Lung (tissue), 12 donors: ENCODE measurements around the gene TRIM66. TPM values are rescaled to one million over a fixed set of nuclear protein-coding genes. Genes with fewer than 3 reads are reported as not detected.

Source experiments
- ATAC-seq: fragments of 200-7000 bp; cut with Tn5 transposase; one replicate; pipeline ENCODE4 v1.9.1; 2020; ENCODE audit warnings: moderate number of reproducible peaks; ENCODE audit not compliant: insufficient read depth, low FRiP score
- DNase-seq, 3 donors: peaks; one replicate each; pipeline ENCODE4 v3.0.0-alpha.2; 2013 to 2017
- H3K27ac ChIP-seq, 2 donors: one replicate each; pipeline ENCODE4 v1.5.1; 2013; ENCODE audit warnings: mild to moderate bottlenecking in 2 of 2, moderate library complexity in 2 of 2, control low read depth in 1 of 2, inconsistent platforms in 1 of 2, low read depth in 1 of 2, low read length in 1 of 2
- H3K27me3 ChIP-seq, 3 donors: one replicate each; pipeline ENCODE4 v1.5.1; 2013; ENCODE audit warnings: low read length in 2 of 3; ENCODE audit not compliant: control insufficient read depth in 3 of 3, insufficient read depth in 3 of 3
- H3K36me3 ChIP-seq, 4 donors: one replicate each; pipeline ENCODE4 v1.5.1; 2013; ENCODE audit warnings: low read length in 4 of 4, mild to moderate bottlenecking in 1 of 4, moderate library complexity in 1 of 4; ENCODE audit not compliant: control insufficient read depth in 4 of 4, insufficient read depth in 4 of 4
- H3K4me1 ChIP-seq, 5 donors: one replicate each; pipeline ENCODE4 v1.5.1; 2013; ENCODE audit warnings: low read length in 5 of 5, mild to moderate bottlenecking in 2 of 5, moderate library complexity in 1 of 5; ENCODE audit not compliant: control insufficient read depth in 5 of 5, insufficient read depth in 5 of 5
- H3K4me3 ChIP-seq: one replicate; pipeline ENCODE4 v1.5.1; 2013; ENCODE audit warnings: mild to moderate bottlenecking, control low read depth, moderate library complexity
- H3K9ac ChIP-seq, 2 donors: one replicate each; pipeline ENCODE4 v1.5.1; 2013; ENCODE audit warnings: low read length in 2 of 2, control low read depth in 1 of 2; ENCODE audit not compliant: insufficient read depth in 1 of 2
- H3K9me3 ChIP-seq, 4 donors: one replicate each; pipeline ENCODE4 v1.5.1; 2013; ENCODE audit warnings: low read length in 3 of 4, mild to moderate bottlenecking in 1 of 4, moderate library complexity in 1 of 4; ENCODE audit not compliant: control insufficient read depth in 4 of 4, insufficient read depth in 3 of 4
- WGBS, 2 donors: extraction: QIAGEN DNeasy Blood & Tissue Kit; methylation state at CpG; one replicate each; pipeline ENCODE4 v1.1.7; 2013; 5-methylcytosine and 5-hydroxymethylcytosine counted together
- polyA plus RNA-seq, 2 donors: library from polyadenylated mRNA; stranded (reverse); fragments of 200-250 nt; gene quantifications; one replicate each; pipeline ENCODE4 v1.2.1, GENCODE V29; 2013
- total RNA-seq, 2 donors: library from RNA; depleted of rRNA in 1 of 2; stranded (reverse); fragments of >200 nt in 1 of 2; gene quantifications; one replicate each; pipeline ENCODE4 v1.2.1, GENCODE V29; 2014 to 2021
- TF ChIP-seq, protein P1 (sequence below): IDR thresholded peaks from 2 replicates; pipeline ENCODE4 v1.5.1; 2012; ENCODE audit warnings: mild to moderate bottlenecking; ENCODE audit errors: control extremely low read depth, extremely low read depth
- donor health status: control.
- donor health status: control.
- donor health status: Bipolar disorder and iron deficiency.
- donor health status: healthy.
- donor health status: DM: yes; HTN: yes; CAD: no.

TRIM66 gene
- total and polyA plus RNA-seq, 4 donors, result 2.0 to 23.9 (median 11.3) TPM

- H3K4me1 ChIP-seq, result peaks cover 0 to 15% (median 2%) of the 10 kb centered on the region in 5 donors
- H3K9me3 ChIP-seq, result no peaks in the 10 kb centered on the region
- DNase-seq (no peak), ATAC-seq (no peak)
- no peak overlapping the region for H3K4me3 ChIP-seq
- no peak overlapping the region for H3K9ac ChIP-seq
- no peaks in the 10 kb centered on the region for H3K36me3 ChIP-seq
- TF ChIP-seq, protein P1, sequence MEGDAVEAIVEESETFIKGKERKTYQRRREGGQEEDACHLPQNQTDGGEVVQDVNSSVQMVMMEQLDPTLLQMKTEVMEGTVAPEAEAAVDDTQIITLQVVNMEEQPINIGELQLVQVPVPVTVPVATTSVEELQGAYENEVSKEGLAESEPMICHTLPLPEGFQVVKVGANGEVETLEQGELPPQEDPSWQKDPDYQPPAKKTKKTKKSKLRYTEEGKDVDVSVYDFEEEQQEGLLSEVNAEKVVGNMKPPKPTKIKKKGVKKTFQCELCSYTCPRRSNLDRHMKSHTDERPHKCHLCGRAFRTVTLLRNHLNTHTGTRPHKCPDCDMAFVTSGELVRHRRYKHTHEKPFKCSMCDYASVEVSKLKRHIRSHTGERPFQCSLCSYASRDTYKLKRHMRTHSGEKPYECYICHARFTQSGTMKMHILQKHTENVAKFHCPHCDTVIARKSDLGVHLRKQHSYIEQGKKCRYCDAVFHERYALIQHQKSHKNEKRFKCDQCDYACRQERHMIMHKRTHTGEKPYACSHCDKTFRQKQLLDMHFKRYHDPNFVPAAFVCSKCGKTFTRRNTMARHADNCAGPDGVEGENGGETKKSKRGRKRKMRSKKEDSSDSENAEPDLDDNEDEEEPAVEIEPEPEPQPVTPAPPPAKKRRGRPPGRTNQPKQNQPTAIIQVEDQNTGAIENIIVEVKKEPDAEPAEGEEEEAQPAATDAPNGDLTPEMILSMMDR, result no peak
- no peak overlapping the region for H3K27ac ChIP-seq
- peaks cover 0 to 5% (median 5%) of the 10 kb centered on the region in 3 donors for H3K27me3 ChIP-seq
These were observed 85.9 kb downstream of the TRIM66 start for GRCh38 chr11:8596504-8597046.

DNA sequence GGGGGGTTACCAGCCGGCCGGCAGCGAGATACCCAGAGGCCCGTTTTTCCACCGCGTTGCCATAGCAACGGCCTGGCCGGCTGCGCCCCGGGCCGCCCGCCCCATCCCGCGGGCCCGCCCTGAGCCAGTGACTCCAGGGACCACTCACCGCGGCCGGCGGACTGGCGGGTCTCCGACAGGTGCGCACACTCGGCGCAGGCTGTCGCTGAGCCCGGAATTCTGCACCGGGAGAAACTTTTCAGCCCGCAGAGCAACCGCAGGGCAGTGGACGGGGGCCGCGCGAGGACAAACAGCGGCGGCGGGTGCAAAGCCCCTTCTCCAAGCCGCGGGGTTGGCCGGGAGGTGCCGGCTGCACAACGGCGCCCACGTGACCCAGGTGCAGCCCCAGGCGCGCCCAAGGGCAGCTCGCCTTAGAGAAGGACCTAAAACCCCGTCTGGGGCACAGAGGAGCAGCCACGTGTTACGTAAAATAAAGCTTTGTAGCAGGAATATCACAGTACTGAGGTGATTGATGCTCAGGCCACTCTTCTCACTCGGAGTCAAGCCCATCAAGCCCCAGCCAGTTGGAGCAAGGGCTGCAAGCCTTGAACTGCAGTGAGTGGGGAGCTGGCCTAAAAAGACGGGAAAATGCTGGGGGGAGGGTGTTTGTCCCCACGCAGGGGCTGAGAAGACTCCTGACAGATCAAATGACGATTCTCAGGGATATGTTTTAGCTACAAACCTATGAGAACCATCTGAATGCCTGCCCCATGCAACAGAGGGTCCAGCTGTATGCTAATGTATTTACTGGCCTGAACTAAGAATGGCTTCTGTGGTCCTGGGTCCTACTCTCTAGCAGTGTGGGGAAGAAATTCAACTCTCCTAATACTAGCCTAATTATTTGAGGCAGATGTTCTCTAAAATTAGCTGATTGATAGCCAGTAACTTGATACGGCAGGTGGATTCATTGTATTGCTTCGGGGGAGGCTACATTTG is 88.2 kb downstream of the TRIM66 start, which contains the start of gene STK33:
TSS of gene STK33 (minus strand) at position 294 of the 975 bp plus-strand sequence. CDS start 119,323 bp downstream, outside the sequence.
- Histone ChIP-seq H3K9ac (peak within 1 kb of the TSS in 1 of 2 donors; percentile 16), H3K9me3 (no peaks in the 10 kb centered on the region), H3K4me1 (peaks cover 0 to 15% (median 2%) of the 10 kb centered on the region in 5 donors), H3K27ac (peak within 1 kb of the TSS in 1 of 2 donors; percentile 9), H3K27me3 (peaks cover 0 to 5% (median 5%) of the 10 kb centered on the region in 3 donors), H3K4me3 (peak within 1 kb of the TSS; percentile 62), H3K36me3 (no peaks in the 10 kb centered on the region)
- DNase-seq (peak; percentile 57 to 68 (median 59)), ATAC-seq (peak; percentile 77)
- 5% methylated on average over 54 to 55 of the region's 55 CpGs for WGBS, 2 donors
- TF ChIP-seq, protein P1, result no peak

DNA sequence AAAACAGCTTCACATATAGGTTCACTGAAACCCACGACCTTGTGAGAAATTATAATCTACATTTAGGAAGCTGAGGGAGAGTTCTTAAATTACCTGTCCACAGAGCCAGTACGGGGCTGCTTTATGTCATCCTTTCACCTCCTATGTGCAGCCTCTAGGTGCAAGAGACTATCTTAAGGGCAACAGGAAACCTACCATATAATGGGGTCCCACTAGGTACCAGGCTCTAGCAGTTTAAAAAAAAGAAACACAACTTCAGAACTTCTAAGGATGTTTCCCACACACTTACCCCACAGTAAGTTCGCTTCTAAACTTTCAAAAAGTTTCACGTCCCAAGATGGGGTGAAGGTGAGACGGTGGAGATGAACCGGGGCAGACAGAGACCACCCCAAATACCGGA is 89.0 kb downstream of the TRIM66 start:
- peak overlapping the region in 1 of 2 donors; percentile 9 for H3K27ac ChIP-seq

More for the DNA sequence above, 89.0 kb downstream of the TRIM66 start:
- Histone ChIP-seq H3K36me3 (no peaks in the 10 kb centered on the region), H3K27me3 (peaks cover 0 to 5% (median 5%) of the 10 kb centered on the region in 3 donors), H3K9me3 (no peaks in the 10 kb centered on the region), H3K4me3 (peak overlapping the region; percentile 62), H3K4me1 (peaks cover 0 to 15% (median 2%) of the 10 kb centered on the region in 5 donors), H3K9ac (no peak overlapping the region)
- TF ChIP-seq, protein P1, result no peak
- DNase-seq, result peak in 1 of 3 donors; percentile 4
- no peak for ATAC-seq
- 15 to 17% methylated on average over 7 of the region's 7 CpGs for WGBS, 2 donors
